Breast epithelium (tissue), 4 donors: Measurements from ENCODE around the gene TSPO. TPM values are rescaled to one million over a fixed set of nuclear protein-coding genes. Genes with fewer than 3 reads are reported as not detected.

Experiments
- DNase-seq, 2 donors: peaks; one replicate each; pipeline ENCODE4 v3.0.0-alpha.2; 2019; ENCODE audit warnings: low spot score in 2 of 2
- H3K27ac ChIP-seq, 2 donors: fragments of 200-600 bp; sonication (generic) in 1 of 2; one replicate each; pipeline ENCODE4 v1.5.1; 2016 to 2019; ENCODE audit warnings: mild to moderate bottlenecking in 1 of 2
- H3K27me3 ChIP-seq, 2 donors: fragments of 200-600 bp; sonication (generic) in 1 of 2; one replicate each; pipeline versions ENCODE4 v1.5.1 to v1.6.0; 2017 to 2019; ENCODE audit warnings: control low read depth in 1 of 2, mild to moderate bottlenecking in 1 of 2
- H3K36me3 ChIP-seq: fragments of 200-600 bp; one replicate; pipeline ENCODE4 v1.5.1; 2019
- H3K4me1 ChIP-seq, 2 donors: fragments of 200-600 bp; sonication (generic); one replicate each; pipeline ENCODE4 v1.5.1; 2016 to 2019; ENCODE audit warnings: control low read depth in 1 of 2
- H3K4me3 ChIP-seq, 3 donors: fragments of 200-600 bp; sonication (generic); 1 replicate in 2 of 3; 2 replicates in 1 of 3; pipeline ENCODE4 v1.5.1; 2016 to 2019; ENCODE audit warnings: mild to moderate bottlenecking in 3 of 3, moderate library complexity in 2 of 3
- H3K9me3 ChIP-seq, 2 donors: fragments of 200-600 bp; sonication (generic) in 1 of 2; one replicate each; pipeline ENCODE4 v1.5.1; 2016 to 2019; ENCODE audit warnings: control low read depth in 1 of 2
- CTCF ChIP-seq, 3 donors: fragments of 450-650 bp; IDR thresholded peaks; one replicate each; pipeline ENCODE4 v1.5.1; 2016 to 2017; ENCODE audit warnings: antibody characterized with exemption in 3 of 3, mild to moderate bottlenecking in 3 of 3, moderate library complexity in 3 of 3
- POLR2A ChIP-seq: fragments of 450-650 bp; IDR thresholded peaks from one replicate; pipeline ENCODE4 v1.6.1; 2016; ENCODE audit warnings: antibody characterized with exemption, mild to moderate bottlenecking, moderate library complexity
- POLR2AphosphoS5 ChIP-seq, 3 donors: sonication (generic); formaldehyde crosslinking; IDR thresholded peaks; one replicate each; pipeline ENCODE4 v1.6.1; 2017; ENCODE audit warnings: antibody characterized with exemption in 3 of 3
- intact Hi-C: fragments of 100-400 bp; cut with DNase I; formaldehyde crosslinking; loops from one replicate; pipeline ENCODE4 v1.15.1; 2023; ENCODE audit warnings: low total_unique reads
- total RNA-seq, 3 donors: library from RNA; depleted of rRNA; stranded (reverse); fragments of >200 nt; gene quantifications; one replicate each; pipeline ENCODE4 v1.1.0, GENCODE V29; 2016

The TSPO gene
- total RNA-seq, 3 donors from 2014 or later: 250 to 468 (median 284) TPM

- intact Hi-C loops: no loop called here
- Histone ChIP-seq H3K9me3 (no peaks in the 10 kb centered on the region), H3K27me3 (no peaks in the 10 kb centered on the region), H3K27ac (no peak overlapping the region), H3K36me3 (no peaks in the 10 kb centered on the region), H3K4me1 (no peaks in the 10 kb centered on the region), H3K4me3 (no peak overlapping the region)
- no peak for DNase-seq
- no peak for TF ChIP-seq POLR2A
- TF ChIP-seq CTCF (IDR thresholded peaks at IDR 0.05): no peak
- TF ChIP-seq POLR2AphosphoS5 (IDR thresholded peaks at IDR 0.05): no peak
These were observed 59.5 kb downstream of the TSPO start for GRCh38 chr22:43210631-43211515.

GRCh38 chr22:43211941-43212433, 60.6 kb downstream of the TSPO start:
- intact Hi-C loops: no loop called here
- Histone ChIP-seq H3K27me3 (no peaks in the 10 kb centered on the region), H3K4me1 (no peaks in the 10 kb centered on the region), H3K36me3 (no peaks in the 10 kb centered on the region), H3K27ac (no peak overlapping the region), H3K4me3 (no peak overlapping the region), H3K9me3 (no peaks in the 10 kb centered on the region)
- no peak for TF ChIP-seq POLR2A
- no peak for TF ChIP-seq POLR2AphosphoS5 (IDR thresholded peaks at IDR 0.05)
- no peak for TF ChIP-seq CTCF (IDR thresholded peaks at IDR 0.05)
- no peak for DNase-seq

GRCh38 chr22:43212434-43212952, 61.1 kb downstream of the TSPO start:
- Histone ChIP-seq H3K4me1 (no peaks in the 10 kb centered on the region), H3K27me3 (no peaks in the 10 kb centered on the region), H3K9me3 (no peaks in the 10 kb centered on the region), H3K4me3 (no peak overlapping the region), H3K27ac (no peak overlapping the region), H3K36me3 (no peaks in the 10 kb centered on the region)
- TF ChIP-seq POLR2A: no peak
- TF ChIP-seq POLR2AphosphoS5 (IDR thresholded peaks at IDR 0.05): no peak
- TF ChIP-seq CTCF (IDR thresholded peaks at IDR 0.05): no peak
- DNase-seq: no peak
- intact Hi-C loops: no loop called here

Other genes with a start within 250 kb of the TSPO start
- gene PACSIN2, start 136.4 kb upstream of the TSPO start, total RNA-seq: 10 to 100 TPM; 43.8 to 82.7 (median 72.4) TPM
- gene TTLL1, start 62.2 kb upstream of the TSPO start, total RNA-seq: 1 to 10 TPM; 4.6 to 6.4 (median 5.2) TPM
- 10 to 100 TPM in 2 of 3 donors, not detected in 1; 22.6 to 25.0 TPM for gene BIK, start 40.8 kb upstream of the TSPO start, total RNA-seq
- gene MCAT, start 8.2 kb upstream of the TSPO start, total RNA-seq: 10 to 100 TPM; 18.6 to 31.1 (median 26.2) TPM
- 10 to 100 TPM; 25.9 to 36.0 (median 31.4) TPM for gene TTLL12, start 35.6 kb downstream of the TSPO start, total RNA-seq
- under 1 TPM; 0.48 to 0.98 (median 0.88) TPM for gene SCUBE1, start 191.8 kb downstream of the TSPO start, total RNA-seq